Common myeloid progenitor, CD34-positive (primary cell): Measurements from ENCODE around the gene SERTAD2.

Source experiments
- CTCF ChIA-PET: fragments of 350-600 bp; sonication (Branson Sonifier 250); formaldehyde crosslinking; loops from one replicate; lab custom pipeline; 2021; ENCODE audit warnings: antibody characterized with exemption; lab: Charles Lee
- POLR2A ChIA-PET: fragments of 350-600 bp; sonication (Branson Sonifier 250); formaldehyde crosslinking; loops from one replicate; lab custom pipeline; 2021; ENCODE audit warnings: antibody characterized with exemption; lab: Charles Lee
- DNase-seq, 3 donors: peaks; one replicate each; pipeline versions ENCODE4 v3.0.0 to v3.0.0-alpha.2; 2013
- H3K27ac ChIP-seq, 2 experiments: 1 replicate in 1 of 2; 2 replicates in 1 of 2; pipeline ENCODE4 v1.7.0; 2013; ENCODE audit warnings: inconsistent platforms in 2 of 2, low read length in 2 of 2, mild to moderate bottlenecking in 2 of 2, low read depth in 1 of 2, moderate library complexity in 1 of 2; ENCODE audit not compliant: severe bottlenecking in 2 of 2, insufficient read depth in 1 of 2, poor library complexity in 1 of 2
- H3K27me3 ChIP-seq, 5 experiments: replicated peaks in 2 of 5; 1 replicate in 3 of 5; 2 replicates in 2 of 5; pipeline versions ENCODE4 v1.6.1 to v1.7.0; 2013; ENCODE audit warnings: low read length in 4 of 5, mild to moderate bottlenecking in 2 of 5, moderate library complexity in 2 of 5, inconsistent platforms in 1 of 5; ENCODE audit not compliant: insufficient read depth in 5 of 5, control insufficient read depth in 4 of 5
- H3K36me3 ChIP-seq, 4 experiments: 1 replicate in 2 of 4; 2 replicates in 2 of 4; pipeline versions ENCODE4 v1.6.1 to v1.7.0; 2013; ENCODE audit warnings: low read length in 3 of 4, control low read depth in 1 of 4, mild to moderate bottlenecking in 1 of 4; ENCODE audit not compliant: control insufficient read depth in 4 of 4, insufficient read depth in 4 of 4
- H3K4me1 ChIP-seq, 4 experiments: 1 replicate in 3 of 4; 2 replicates in 1 of 4; pipeline versions ENCODE4 v1.6.1 to v1.7.1; 2013; ENCODE audit warnings: low read length in 3 of 4, mild to moderate bottlenecking in 3 of 4, control low read depth in 1 of 4, inconsistent platforms in 1 of 4, moderate library complexity in 1 of 4; ENCODE audit not compliant: control insufficient read depth in 4 of 4, insufficient read depth in 4 of 4; ENCODE audit errors: control extremely low read depth in 1 of 4
- H3K4me3 ChIP-seq, 7 experiments: 1 replicate in 4 of 7; 2 replicates in 3 of 7; pipeline versions ENCODE4 v1.5.1 to v1.7.0; 2013; ENCODE audit warnings: mild to moderate bottlenecking in 7 of 7, low read length in 6 of 7, moderate library complexity in 6 of 7, inconsistent platforms in 2 of 7, low read depth in 2 of 7, control low read depth in 1 of 7; ENCODE audit not compliant: insufficient read depth in 4 of 7, control insufficient read depth in 1 of 7; ENCODE audit errors: extremely low read depth in 1 of 7
- H3K9me3 ChIP-seq, 5 experiments: 1 replicate in 4 of 5; 2 replicates in 1 of 5; pipeline versions ENCODE4 v1.6.1 to v1.7.1; 2013; ENCODE audit warnings: low read length in 4 of 5, mild to moderate bottlenecking in 2 of 5, inconsistent platforms in 1 of 5, low read depth in 1 of 5, moderate library complexity in 1 of 5; ENCODE audit not compliant: control insufficient read depth in 4 of 5, insufficient read depth in 2 of 5; ENCODE audit errors: control extremely low read depth in 1 of 5
- WGBS: methylation state at CpG from one replicate; pipeline ENCODE4 v1.1.5; 2013; ENCODE audit not compliant: insufficient coverage; 5-methylcytosine and 5-hydroxymethylcytosine counted together

Gene SERTAD2

DNA sequence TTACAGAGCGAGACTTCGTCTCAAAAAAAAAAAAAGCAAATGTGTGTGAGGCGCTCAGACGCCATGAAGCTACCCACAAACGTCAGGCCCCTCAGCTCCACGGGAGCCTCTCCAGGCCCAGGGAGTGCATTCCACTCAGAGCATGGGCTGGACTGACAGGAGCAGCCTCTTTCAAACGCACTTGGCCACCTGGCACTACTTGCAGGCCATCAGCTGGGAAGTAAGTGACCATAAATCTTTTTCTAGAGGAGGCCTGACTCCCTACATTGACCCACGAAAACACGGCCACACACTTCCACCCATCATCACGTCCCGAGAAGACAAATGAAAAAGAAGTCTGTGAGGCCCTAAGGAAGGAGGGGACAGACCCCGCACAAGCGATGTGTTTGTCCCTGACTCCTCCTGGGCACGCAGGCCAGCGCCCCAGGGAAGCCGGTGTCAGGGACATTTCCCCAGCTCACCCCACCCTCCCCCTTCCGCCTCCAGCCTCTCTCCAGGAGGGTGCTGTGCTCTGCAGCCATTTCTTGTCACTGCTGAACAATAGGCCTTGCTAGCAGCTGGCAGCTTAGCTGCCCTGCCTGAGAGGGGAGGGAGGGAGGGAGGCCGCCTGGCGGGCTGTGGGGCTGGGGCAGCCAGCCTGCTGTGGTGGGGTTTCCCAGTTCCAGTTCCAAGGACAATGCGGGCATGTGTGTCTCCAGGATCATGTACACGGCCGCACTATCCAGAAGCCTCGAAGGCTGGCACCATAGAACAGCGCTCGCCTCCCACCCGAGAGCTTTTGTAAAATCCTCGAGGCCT, 26.6 kb downstream of the SERTAD2 start:
- ChIA-PET CTCF (interaction anchor here (1.1 to 3.5 kb wide), 9 partner anchors 10 to 40 kb away, joined by 3 to 44 read pairs (median 4); no protein-coding TSS in a partner anchor), POLR2A (interaction anchor here (1.0 kb wide), 1 partner anchor 10 kb away, joined by 3 read pairs; no protein-coding TSS in a partner anchor)
- Histone ChIP-seq H3K27ac (no peak overlapping the region), H3K27me3 (no peaks in the 10 kb centered on the region), H3K9me3 (no peaks in the 10 kb centered on the region), H3K36me3 (peaks cover 0 to 21% (median 8%) of the 10 kb centered on the region in 4 experiments), H3K4me3 (no peak overlapping the region), H3K4me1 (no peaks in the 10 kb centered on the region)
- no peak for DNase-seq
- WGBS = 88% methylated on average over 16 of the region's 27 CpGs

DNA sequence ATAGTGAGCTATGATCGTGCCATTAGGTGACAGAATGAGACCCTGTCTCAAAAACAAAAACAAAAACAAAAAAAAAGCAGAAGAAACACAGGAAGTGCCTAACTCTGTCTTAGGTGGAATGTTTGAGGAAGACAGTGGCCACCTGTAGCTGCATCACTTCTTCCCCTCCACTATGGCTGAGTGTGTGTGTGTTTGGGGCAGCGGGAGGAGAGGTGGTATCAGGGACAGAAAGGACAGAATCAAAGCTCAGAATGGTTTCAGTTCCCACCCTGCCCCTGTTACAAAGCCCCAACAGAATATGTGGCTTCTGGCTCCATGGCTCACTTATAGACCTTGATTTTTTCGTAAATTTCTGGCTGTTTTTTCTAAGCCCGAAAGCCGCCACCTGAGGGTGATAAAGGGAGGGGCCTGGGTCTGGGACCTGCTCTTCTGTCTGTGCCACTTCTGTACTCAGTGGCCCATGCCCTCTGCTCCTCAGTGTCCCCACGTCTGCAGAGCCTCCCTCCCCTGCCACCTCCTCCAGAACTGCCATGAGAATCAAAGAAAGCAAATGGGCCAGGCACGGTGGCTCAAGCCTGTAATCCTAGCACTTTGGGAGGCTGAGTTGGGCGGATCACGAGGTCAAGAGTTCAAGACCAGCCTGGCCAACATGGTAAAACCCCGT, 27.4 kb downstream of the SERTAD2 start:
- Histone ChIP-seq H3K4me3 (no peak overlapping the region), H3K27ac (no peak overlapping the region), H3K36me3 (peaks cover 0 to 12% (median 5%) of the 10 kb centered on the region in 4 experiments), H3K9me3 (no peaks in the 10 kb centered on the region), H3K4me1 (no peaks in the 10 kb centered on the region), H3K27me3 (no peaks in the 10 kb centered on the region)
- CTCF ChIA-PET = interaction anchor here (0.6 to 2.4 kb wide), 8 partner anchors 10 to 277 kb away, joined by 3 to 15 read pairs (median 4); no protein-coding TSS in a partner anchor
- 94% methylated on average over 7 of the region's 10 CpGs for WGBS
- no peak for DNase-seq
- POLR2A ChIA-PET = no interaction called here

DNA sequence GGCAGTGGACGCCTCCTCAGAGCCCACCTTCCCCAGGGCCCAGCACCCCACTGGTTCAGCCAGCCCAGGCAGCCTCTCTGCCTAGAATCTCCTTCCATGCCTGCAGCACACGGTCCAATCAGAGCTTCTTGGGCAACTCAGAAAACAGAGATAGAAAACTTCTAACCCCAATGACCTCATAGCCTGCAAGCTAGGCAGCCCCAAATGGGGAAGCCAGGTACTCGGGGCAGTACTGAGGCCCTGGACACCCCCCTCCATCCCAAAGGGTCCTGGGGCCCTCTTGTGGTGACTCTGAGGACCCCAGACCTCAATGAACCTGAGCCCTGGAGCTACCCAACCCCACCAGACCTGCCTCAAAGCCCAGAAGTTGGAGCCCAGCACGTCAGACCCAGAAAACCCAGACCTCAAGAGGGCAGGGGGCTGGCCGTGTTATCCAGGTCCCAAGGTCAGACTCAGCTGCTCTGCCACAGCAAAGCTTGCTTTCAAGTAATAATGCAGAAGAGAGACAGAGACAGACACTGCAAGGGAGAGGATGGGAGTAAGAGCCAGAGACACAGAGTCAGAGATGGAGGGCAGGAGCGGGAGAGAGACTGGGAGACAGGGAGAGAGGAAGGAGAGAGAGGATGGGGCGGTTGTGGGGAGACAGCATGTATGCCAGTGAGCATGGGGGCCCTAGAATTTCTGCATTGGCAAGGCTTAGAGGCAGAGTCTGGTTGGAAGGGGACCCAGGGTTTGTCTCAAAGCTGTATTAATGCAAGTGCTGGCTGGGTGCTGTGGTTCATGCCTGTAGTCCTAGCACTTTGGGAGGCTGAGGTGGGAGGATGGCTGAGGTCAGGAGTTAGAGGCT, 28.2 kb downstream of the SERTAD2 start:
- 98% methylated on average over 7 of the region's 7 CpGs for WGBS
- CTCF ChIA-PET = interaction anchor here (0.7 to 2.4 kb wide), 13 partner anchors 9 to 278 kb away, joined by 3 to 15 read pairs (median 4); no protein-coding TSS in a partner anchor
- POLR2A ChIA-PET = no interaction called here

DNA sequence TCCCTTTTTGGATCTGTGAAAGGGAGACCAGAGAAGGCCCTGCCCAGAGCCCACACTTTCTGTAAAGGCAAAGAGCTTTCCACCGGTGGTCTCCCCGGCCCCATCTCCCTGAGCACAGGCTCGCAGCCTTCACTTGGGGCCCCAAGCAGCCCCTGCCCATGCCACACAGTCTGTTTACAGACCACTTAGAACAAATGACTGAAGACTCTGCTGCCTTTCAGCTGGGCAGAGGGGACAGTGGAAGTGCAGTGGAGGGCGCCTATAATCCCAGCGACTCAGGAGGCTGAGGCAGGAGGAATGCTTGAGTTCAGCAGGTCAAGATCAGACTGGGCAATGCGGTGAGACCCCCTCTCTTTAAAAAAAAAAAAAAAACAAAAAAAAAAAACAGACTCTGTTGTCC, 28.9 kb downstream of the SERTAD2 start:
- WGBS = 93% methylated on average over 3 of the region's 6 CpGs
- Histone ChIP-seq H3K4me3 (no peak overlapping the region), H3K36me3 (peaks cover 0 to 3% (median 1%) of the 10 kb centered on the region in 4 experiments), H3K9me3 (no peaks in the 10 kb centered on the region), H3K27me3 (no peaks in the 10 kb centered on the region), H3K4me1 (no peaks in the 10 kb centered on the region), H3K27ac (no peak overlapping the region)
- ChIA-PET CTCF (interaction anchor here (0.7 to 2.4 kb wide), 10 partner anchors 8 to 242 kb away, joined by 3 to 15 read pairs (median 4); no protein-coding TSS in a partner anchor), POLR2A (no interaction called here)
- no peak for DNase-seq

More for the DNA sequence above, 28.2 kb downstream of the SERTAD2 start:
- Histone ChIP-seq H3K4me3 (no peak overlapping the region), H3K27me3 (no peaks in the 10 kb centered on the region), H3K9me3 (no peaks in the 10 kb centered on the region), H3K36me3 (peaks cover 0 to 5% (median 1%) of the 10 kb centered on the region in 4 experiments), H3K4me1 (no peaks in the 10 kb centered on the region), H3K27ac (no peak overlapping the region)
- peak; percentile 40 to 73 (median 73) for DNase-seq

DNA sequence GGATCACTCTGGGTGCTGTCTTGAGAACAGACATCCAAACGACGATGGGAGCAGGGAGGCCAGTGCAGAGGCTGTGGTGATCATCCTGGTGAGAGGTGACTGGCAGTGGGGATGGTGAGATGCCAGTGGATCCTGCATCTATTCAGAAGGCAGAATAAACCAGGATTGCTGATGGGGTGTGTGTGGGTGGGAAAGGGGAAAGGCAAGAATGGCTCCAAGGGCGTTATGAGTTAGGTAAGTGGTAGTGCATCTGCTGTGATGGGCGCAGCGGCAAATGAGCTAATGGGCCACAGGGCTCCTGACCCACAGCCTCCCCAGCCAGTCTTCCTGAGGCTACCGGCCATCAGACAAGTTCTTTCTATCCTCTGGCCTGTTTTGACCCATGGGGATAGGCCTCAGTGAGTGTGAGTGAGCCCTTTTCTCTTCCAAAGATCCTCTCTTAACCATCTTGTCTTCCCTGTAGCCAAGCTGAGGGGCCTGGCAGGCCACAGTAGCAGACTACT, 29.6 kb downstream of the SERTAD2 start:
- POLR2A ChIA-PET = no interaction called here
- WGBS = 98% methylated on average over 6 of the region's 6 CpGs
- CTCF ChIA-PET = interaction anchor here (0.8 to 2.4 kb wide), 5 partner anchors 9 to 28 kb away, joined by 3 to 15 read pairs (median 4); no protein-coding TSS in a partner anchor
- no peak overlapping the region for H3K27ac ChIP-seq
- no peaks in the 10 kb centered on the region for H3K36me3 ChIP-seq
- no peak for DNase-seq
- H3K4me1 ChIP-seq = no peaks in the 10 kb centered on the region
- H3K27me3 ChIP-seq = no peaks in the 10 kb centered on the region
- no peak overlapping the region for H3K4me3 ChIP-seq
- no peaks in the 10 kb centered on the region for H3K9me3 ChIP-seq

DNA sequence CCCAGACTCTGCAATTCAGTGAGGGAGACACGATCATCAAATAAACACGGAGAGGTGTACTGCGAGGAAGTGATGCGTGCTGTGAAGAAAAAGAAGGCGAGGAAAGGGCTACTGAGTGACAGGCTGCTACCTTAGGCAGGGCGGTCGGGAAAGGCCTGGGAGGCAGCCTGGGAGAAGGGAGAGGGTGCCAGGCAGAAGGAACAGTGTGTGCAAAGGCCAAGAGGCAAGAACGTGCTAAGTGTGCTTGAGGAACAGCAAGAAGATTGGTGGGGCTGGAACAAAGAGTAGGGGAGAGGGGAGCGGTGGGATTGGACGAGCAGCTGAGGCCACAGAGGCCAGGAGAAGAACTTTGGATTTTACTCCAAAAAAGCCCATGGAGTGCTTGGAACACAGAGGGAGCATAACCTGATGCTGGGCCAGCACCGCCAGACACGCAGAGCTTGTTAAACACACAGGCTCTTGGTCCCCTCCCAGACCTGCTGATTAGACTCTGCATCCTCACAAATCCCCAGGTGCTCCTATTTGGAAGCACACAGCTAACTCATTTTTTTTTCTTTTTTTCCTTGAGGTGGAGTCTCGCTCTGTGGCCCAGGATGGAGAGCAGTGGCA, 30.4 kb downstream of the SERTAD2 start:
- Histone ChIP-seq H3K4me3 (no peak overlapping the region), H3K9me3 (no peaks in the 10 kb centered on the region), H3K4me1 (no peaks in the 10 kb centered on the region), H3K36me3 (no peaks in the 10 kb centered on the region), H3K27me3 (no peaks in the 10 kb centered on the region), H3K27ac (no peak overlapping the region)
- CTCF ChIA-PET = interaction anchor here (0.8 to 1.9 kb wide), 5 partner anchors 9 to 189 kb away, joined by 3 to 12 read pairs (median 4); no protein-coding TSS in a partner anchor
- no peak for DNase-seq
- POLR2A ChIA-PET = no interaction called here
- 96% methylated on average over 13 of the region's 13 CpGs for WGBS
